ENCODE measurements around the gene KATNBL1.
"Not testable (repeated sequence)": the region's sequence is repeated elsewhere in the genome, so short reads cannot be mapped to it uniquely, and the experiment has no call there.

Gene KATNBL1

GRCh38 chr15:34203305-34203704, 6.6 kb downstream of the KATNBL1 start:
- no peak for DNase-seq (ENCODE audit: low read depth in 2 of 2)

GRCh38 chr15:34193272-34193671, 16.6 kb downstream of the KATNBL1 start:
- DNase-seq (ENCODE audit: low read depth in 2 of 2), result not testable (repeated sequence)

GRCh38 chr15:34188711-34189110, 21.2 kb downstream of the KATNBL1 start:
- no peak for DNase-seq (ENCODE audit: low read depth in 2 of 2)

- no peak for DNase-seq (ENCODE audit: low read depth in 2 of 2)
Measured at GRCh38 chr15:34185666-34186065, 24.2 kb downstream of the KATNBL1 start.

GRCh38 chr15:34182942-34183341, 27.0 kb downstream of the KATNBL1 start:
- DNase-seq (ENCODE audit: low read depth in 2 of 2), result no peak

GRCh38 chr15:34179234-34179633, 30.7 kb downstream of the KATNBL1 start:
- no peak for DNase-seq (ENCODE audit: low read depth in 2 of 2)

- not testable (repeated sequence) for DNase-seq (ENCODE audit: low read depth in 2 of 2)
Measured at GRCh38 chr15:34165987-34166573, 43.8 kb downstream of the KATNBL1 start.

GRCh38 chr15:34161329-34161963, 48.5 kb downstream of the KATNBL1 start:
- no peak for DNase-seq (ENCODE audit: low read depth in 2 of 2)

- no peak for DNase-seq (ENCODE audit: low read depth in 2 of 2)
Measured at GRCh38 chr15:34160735-34161134, 49.2 kb downstream of the KATNBL1 start.

GRCh38 chr15:34158355-34158754, 51.5 kb downstream of the KATNBL1 start:
- DNase-seq (ENCODE audit: low read depth in 2 of 2), result no peak

- no peak for DNase-seq (ENCODE audit: low read depth in 2 of 2)
Measured at GRCh38 chr15:34155859-34156258, 54.0 kb downstream of the KATNBL1 start.

GRCh38 chr15:34154725-34155204, 55.1 kb downstream of the KATNBL1 start:
- no peak for DNase-seq (ENCODE audit: low read depth in 2 of 2)

GRCh38 chr15:34147371-34148140, 62.3 kb downstream of the KATNBL1 start:
- no peak for DNase-seq (ENCODE audit: low read depth in 2 of 2)

- DNase-seq (ENCODE audit: low read depth in 2 of 2), result no peak
Measured at GRCh38 chr15:34133511-34133910, 76.4 kb downstream of the KATNBL1 start.

GRCh38 chr15:34132881-34133280, 77.0 kb downstream of the KATNBL1 start:
- no peak for DNase-seq (ENCODE audit: low read depth in 2 of 2)

GRCh38 chr15:34128898-34129297, 81.0 kb downstream of the KATNBL1 start:
- DNase-seq (ENCODE audit: low read depth in 2 of 2), result no peak

- no peak for DNase-seq (ENCODE audit: low read depth in 2 of 2)
Measured at GRCh38 chr15:34126522-34126921, 83.4 kb downstream of the KATNBL1 start.

- DNase-seq (ENCODE audit: low read depth in 2 of 2), result no peak
Measured at GRCh38 chr15:34125945-34126344, 84.0 kb downstream of the KATNBL1 start.

GRCh38 chr15:34124651-34125050, 85.2 kb downstream of the KATNBL1 start:
- no peak for DNase-seq (ENCODE audit: low read depth in 2 of 2)

GRCh38 chr15:34122771-34123183, 87.1 kb downstream of the KATNBL1 start:
- DNase-seq (ENCODE audit: low read depth in 2 of 2), result no peak

GRCh38 chr15:34121786-34122185, 88.1 kb downstream of the KATNBL1 start:
- not testable (repeated sequence) for DNase-seq (ENCODE audit: low read depth in 2 of 2)

GRCh38 chr15:34120420-34120819, 89.5 kb downstream of the KATNBL1 start:
- DNase-seq (ENCODE audit: low read depth in 2 of 2), result not testable (repeated sequence)

- no peak for DNase-seq (ENCODE audit: low read depth in 2 of 2)
Measured at GRCh38 chr15:34119291-34119690, 90.6 kb downstream of the KATNBL1 start.
